Measurements from ENCODE around the gene PCSK9. TPM values are rescaled to one million over a fixed set of nuclear protein-coding genes. Genes with fewer than 3 reads are reported as not detected.
"Not testable (repeated sequence)": the region's sequence is repeated elsewhere in the genome, so short reads cannot be mapped to it uniquely, and the experiment has no call there.

Gene PCSK9
- polyA plus RNA-seq, 1 donor: 3.0 TPM

- not testable (repeated sequence) for H3K4me1 ChIP-seq (ENCODE audit: control insufficient read depth, insufficient read depth, low read length); H3K27ac ChIP-seq (ENCODE audit: low read length); H3K9me3 ChIP-seq (ENCODE audit: control insufficient read depth, low read depth, low read length); DNase-seq; H3K27me3 ChIP-seq (ENCODE audit: control insufficient read depth, insufficient read depth, low read length); H3K4me3 ChIP-seq (ENCODE audit: low read length)
- H3K36me3 ChIP-seq (ENCODE audit: control insufficient read depth, insufficient read depth, low read length): peaks cover 54% of the 10 kb centered on the region
- WGBS (ENCODE audit: insufficient coverage, low lambda C conversion rate): 100% methylated on average over 2 of the region's 14 CpGs
Observed at GRCh38 chr1:55109005-55109404, 69.7 kb downstream of the PCSK9 start.

Other genes starting within 250 kb of the PCSK9 start
- gene TTC22, start 238.2 kb upstream of the PCSK9 start, polyA plus RNA-seq: 28.2 TPM
- gene DHCR24, start 152.4 kb upstream of the PCSK9 start, polyA plus RNA-seq: 36.0 TPM
- 2.8 TPM for gene TMEM61, start 58.9 kb upstream of the PCSK9 start, polyA plus RNA-seq
- gene BSND, start 40.6 kb upstream of the PCSK9 start, polyA plus RNA-seq: not detected
- gene USP24, start 175.8 kb downstream of the PCSK9 start, polyA plus RNA-seq: 37.6 TPM